Natural killer cell (primary cell): ENCODE measurements around the gene NOL11. TPM values are rescaled to one million over a fixed set of nuclear protein-coding genes. Genes with fewer than 3 reads are reported as not detected.

Source experiments
- ATAC-seq, 3 donors: fragments of 150-1000 bp in 2 of 3; fragments of 200-7000 bp in 1 of 3; cut with Tn5 transposase; 1 replicate in 1 of 3; 2 replicates in 2 of 3; pipeline ENCODE4 v1.10.0; 2021; ENCODE audit warnings: mild to moderate bottlenecking in 2 of 3, moderate library complexity in 2 of 3
- DNase-seq, 2 donors: peaks; one replicate each; pipeline versions ENCODE4 v3.0.0 to v3.0.0-alpha.2; 2013 to 2021; ENCODE audit warnings: mixed read lengths in 1 of 2
- H3K27ac ChIP-seq: one replicate; pipeline ENCODE4 v1.5.1; 2013; ENCODE audit warnings: mild to moderate bottlenecking, low read length
- H3K27me3 ChIP-seq: one replicate; pipeline ENCODE4 v1.6.1; 2013; ENCODE audit warnings: low read length; ENCODE audit not compliant: control insufficient read depth, insufficient read depth
- H3K36me3 ChIP-seq: one replicate; pipeline ENCODE4 v1.6.1; 2013; ENCODE audit warnings: low read length; ENCODE audit not compliant: control insufficient read depth, insufficient read depth
- H3K4me1 ChIP-seq: one replicate; pipeline ENCODE4 v1.6.1; 2013; ENCODE audit warnings: low read length; ENCODE audit not compliant: control insufficient read depth, insufficient read depth
- H3K4me3 ChIP-seq: one replicate; pipeline ENCODE4 v1.5.1; 2013; ENCODE audit warnings: low read length
- H3K9me3 ChIP-seq: one replicate; pipeline ENCODE4 v1.6.1; 2013; ENCODE audit warnings: low read length; ENCODE audit not compliant: control insufficient read depth, insufficient read depth
- H3K27ac Mint-ChIP-seq, 2 donors: one replicate each; pipeline ENCODE4 v1.8.0; 2022; ENCODE audit warnings: mild to moderate bottlenecking in 2 of 2, mixed read lengths in 2 of 2, moderate library complexity in 1 of 2
- H3K27me3 Mint-ChIP-seq, 2 donors: one replicate each; pipeline ENCODE4 v1.8.0; 2022; ENCODE audit warnings: low read depth in 2 of 2, mixed read lengths in 2 of 2
- H3K36me3 Mint-ChIP-seq: one replicate; pipeline ENCODE4 v1.8.0; 2022; ENCODE audit warnings: mixed read lengths
- H3K4me1 Mint-ChIP-seq, 2 donors: one replicate each; pipeline ENCODE4 v1.8.0; 2022; ENCODE audit warnings: mixed read lengths in 2 of 2
- H3K4me3 Mint-ChIP-seq: one replicate; pipeline ENCODE4 v1.8.0; 2022; ENCODE audit warnings: mild to moderate bottlenecking, moderate library complexity, mixed read lengths
- H3K9me3 Mint-ChIP-seq, 2 donors: one replicate each; pipeline ENCODE4 v1.8.0; 2022; ENCODE audit warnings: mixed read lengths in 2 of 2
- WGBS: methylation state at CpG from one replicate; pipeline ENCODE4 v1.1.7; 2013; ENCODE audit warnings: missing lambda C conversion rate; ENCODE audit not compliant: insufficient coverage; 5-methylcytosine and 5-hydroxymethylcytosine counted together
- intact Hi-C: fragments of 100-400 bp; cut with micrococcal nuclease; formaldehyde crosslinking; loops from one replicate; pipeline ENCODE4 v1.14.2; 2022
- total RNA-seq, 4 donors: library from RNA; stranded (reverse); fragments of 120-200 nt in 1 of 4; gene quantifications; one replicate each; pipeline versions ENCODE4 v1.2.3 to v1.2.4, GENCODE V29; 2013 to 2022
- TF ChIP-seq, protein P1 (sequence below): fragments of 200-600 bp; IDR thresholded peaks from one replicate; pipeline ENCODE4 v1.8.0; 2022; ENCODE audit warnings: antibody characterized with exemption

NOL11 gene
- total RNA-seq, 3 donors from 2014 or later (not counting 1 experiment from before 2014, with no cell fraction given): 43.3 to 55.2 (median 49.1) TPM

DNA sequence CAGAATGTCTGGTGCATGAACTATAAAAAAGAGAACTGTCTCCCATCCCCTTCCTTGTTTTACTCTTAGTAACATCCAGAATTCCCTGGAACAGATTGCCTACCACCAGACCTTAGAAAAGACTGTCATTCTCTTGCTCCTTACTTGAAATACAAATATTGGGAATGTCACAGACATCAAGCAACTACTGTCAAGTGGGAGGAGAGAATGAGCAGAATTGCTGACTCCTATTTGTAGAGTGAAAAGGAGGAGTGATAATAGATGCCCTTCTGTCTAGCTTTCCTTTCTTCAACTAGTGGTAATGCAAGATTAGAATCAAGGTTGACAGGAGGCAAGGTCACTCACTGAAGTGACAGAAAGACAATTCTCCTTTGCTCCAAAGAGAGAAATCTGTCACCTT, 23.9 kb upstream of the NOL11 start:
- intact Hi-C loops: no loop called here
- no peaks in the 10 kb centered on the region for H3K9me3 Mint-ChIP-seq
- peaks cover 34% of the 10 kb centered on the region for H3K36me3 ChIP-seq
- no peak for DNase-seq
- H3K27ac Mint-ChIP-seq: peak overlapping the region in 1 of 2 donors; percentile 34
- no peaks in the 10 kb centered on the region for H3K4me1 ChIP-seq
- H3K4me3 ChIP-seq: no peak overlapping the region
- no peak overlapping the region for H3K4me3 Mint-ChIP-seq
- no peak for ATAC-seq
- TF ChIP-seq, protein P1, sequence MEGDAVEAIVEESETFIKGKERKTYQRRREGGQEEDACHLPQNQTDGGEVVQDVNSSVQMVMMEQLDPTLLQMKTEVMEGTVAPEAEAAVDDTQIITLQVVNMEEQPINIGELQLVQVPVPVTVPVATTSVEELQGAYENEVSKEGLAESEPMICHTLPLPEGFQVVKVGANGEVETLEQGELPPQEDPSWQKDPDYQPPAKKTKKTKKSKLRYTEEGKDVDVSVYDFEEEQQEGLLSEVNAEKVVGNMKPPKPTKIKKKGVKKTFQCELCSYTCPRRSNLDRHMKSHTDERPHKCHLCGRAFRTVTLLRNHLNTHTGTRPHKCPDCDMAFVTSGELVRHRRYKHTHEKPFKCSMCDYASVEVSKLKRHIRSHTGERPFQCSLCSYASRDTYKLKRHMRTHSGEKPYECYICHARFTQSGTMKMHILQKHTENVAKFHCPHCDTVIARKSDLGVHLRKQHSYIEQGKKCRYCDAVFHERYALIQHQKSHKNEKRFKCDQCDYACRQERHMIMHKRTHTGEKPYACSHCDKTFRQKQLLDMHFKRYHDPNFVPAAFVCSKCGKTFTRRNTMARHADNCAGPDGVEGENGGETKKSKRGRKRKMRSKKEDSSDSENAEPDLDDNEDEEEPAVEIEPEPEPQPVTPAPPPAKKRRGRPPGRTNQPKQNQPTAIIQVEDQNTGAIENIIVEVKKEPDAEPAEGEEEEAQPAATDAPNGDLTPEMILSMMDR: no peak
- H3K9me3 ChIP-seq: no peaks in the 10 kb centered on the region
- H3K27me3 Mint-ChIP-seq: no peaks in the 10 kb centered on the region
- H3K36me3 Mint-ChIP-seq: peaks cover 19% of the 10 kb centered on the region
- H3K4me1 Mint-ChIP-seq: no peaks in the 10 kb centered on the region
- H3K27me3 ChIP-seq: no peaks in the 10 kb centered on the region
- no peak overlapping the region for H3K27ac ChIP-seq

DNA sequence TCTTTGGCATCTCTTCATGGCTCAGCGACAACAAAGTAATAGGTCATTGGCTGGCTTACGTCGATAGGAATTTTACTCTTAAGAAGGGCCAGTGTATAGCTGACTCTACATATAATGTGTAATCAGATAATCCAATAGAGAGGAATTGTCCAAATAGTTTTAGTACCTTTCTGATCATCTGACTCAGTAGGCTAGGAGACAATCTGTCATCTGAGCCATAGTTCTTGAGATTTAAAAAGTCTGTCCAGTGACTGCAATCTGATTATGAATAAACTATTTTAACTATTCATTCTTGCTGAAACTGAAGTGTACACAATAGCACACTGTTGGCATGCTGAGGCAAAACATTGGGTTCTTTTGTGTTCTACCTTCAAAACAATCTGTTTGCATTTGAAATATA, 21.4 kb upstream of the NOL11 start:
- no peaks in the 10 kb centered on the region for H3K9me3 ChIP-seq
- H3K27ac ChIP-seq: no peak overlapping the region
- Mint-ChIP-seq H3K4me1 (no peaks in the 10 kb centered on the region), H3K4me3 (no peak overlapping the region), H3K36me3 (peaks cover 19% of the 10 kb centered on the region), H3K27ac (peak overlapping the region in 1 of 2 donors; percentile 18), H3K27me3 (no peaks in the 10 kb centered on the region), H3K9me3 (no peaks in the 10 kb centered on the region)
- 100% methylated on average over 3 of the region's 3 CpGs for WGBS
- ATAC-seq: no peak
- H3K36me3 ChIP-seq: peaks cover 34% of the 10 kb centered on the region
- TF ChIP-seq, protein P1: no peak
- H3K4me3 ChIP-seq: no peak overlapping the region
- no peaks in the 10 kb centered on the region for H3K4me1 ChIP-seq
- no peak for DNase-seq
- intact Hi-C loops: no loop called here
- H3K27me3 ChIP-seq: no peaks in the 10 kb centered on the region

DNA sequence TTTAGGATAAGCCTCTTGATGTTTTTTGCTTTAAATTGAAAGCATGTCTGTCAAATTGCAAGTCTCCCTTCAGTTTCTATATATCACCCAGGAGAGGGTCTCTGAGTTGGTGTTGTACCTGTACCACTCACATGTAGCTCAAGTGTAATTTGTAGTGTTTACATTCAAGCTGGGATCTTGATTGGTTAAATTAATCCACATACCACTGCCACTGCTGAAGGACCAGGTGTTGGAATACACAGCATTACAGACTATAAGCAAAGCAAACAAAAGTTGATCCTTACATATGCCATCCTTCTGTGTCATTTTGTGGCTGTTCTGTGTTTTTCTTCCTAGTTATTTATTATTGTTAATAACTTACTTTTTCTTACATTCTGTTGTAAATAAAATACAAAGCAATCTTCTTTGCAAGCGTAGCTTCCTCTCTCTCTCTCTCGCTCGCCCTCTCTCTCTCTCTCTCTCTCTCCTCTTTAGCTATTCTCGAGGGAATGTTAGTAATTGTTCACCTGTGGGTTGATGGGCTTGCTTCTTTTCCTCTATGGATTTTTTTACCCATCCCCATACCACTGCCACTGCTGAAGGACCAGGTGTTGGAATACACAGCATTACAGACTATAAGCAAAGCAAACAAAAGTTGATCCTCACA, 20.8 kb upstream of the NOL11 start:
- H3K27me3 Mint-ChIP-seq: no peaks in the 10 kb centered on the region
- H3K4me3 Mint-ChIP-seq: no peak overlapping the region
- no peaks in the 10 kb centered on the region for H3K9me3 Mint-ChIP-seq
- no peaks in the 10 kb centered on the region for H3K27me3 ChIP-seq
- DNase-seq: no peak
- peaks cover 19% of the 10 kb centered on the region for H3K36me3 Mint-ChIP-seq
- no peak overlapping the region for H3K27ac ChIP-seq
- H3K4me1 ChIP-seq: no peaks in the 10 kb centered on the region
- no peak for ATAC-seq
- H3K4me3 ChIP-seq: no peak overlapping the region
- no CpG with 5 or more reads among the region's 4 CpGs for WGBS
- H3K27ac Mint-ChIP-seq: peak overlapping the region in 1 of 2 donors; percentile 18
- H3K36me3 ChIP-seq: peaks cover 31% of the 10 kb centered on the region
- intact Hi-C loops: no loop called here
- TF ChIP-seq, protein P1: no peak
- no peaks in the 10 kb centered on the region for H3K4me1 Mint-ChIP-seq
- H3K9me3 ChIP-seq: no peaks in the 10 kb centered on the region
